ENCODE data around the gene ANKRD13C.
"Not testable (repeated sequence)": the region's sequence is repeated elsewhere in the genome, so short reads cannot be mapped to it uniquely, and the experiment has no call there.

- TF ChIP-seq CTCF, YY1, SP2 (tag by site-specific recombination; IDR thresholded peaks at IDR 0.05): not testable (repeated sequence)
Measured at GRCh38 chr1:70349799-70350198, 4.7 kb downstream of the ANKRD13C start.
